ENCODE data around the gene ZNF316. TPM values are rescaled to one million over a fixed set of nuclear protein-coding genes. Genes with fewer than 3 reads are reported as not detected.

ZNF316 gene
- total and polyA plus RNA-seq, 10 of the 15 experiments (the other 5 are each of a cell fraction or from before 2014, with no cell fraction given): 0.03 to 28.9 (median 5.7) TPM

GRCh38 chr7:6589829-6590644 is 47.1 kb upstream of the ZNF316 start, which contains the start of gene INTS15 (continued):
- TF ChIP-seq, protein P1, sequence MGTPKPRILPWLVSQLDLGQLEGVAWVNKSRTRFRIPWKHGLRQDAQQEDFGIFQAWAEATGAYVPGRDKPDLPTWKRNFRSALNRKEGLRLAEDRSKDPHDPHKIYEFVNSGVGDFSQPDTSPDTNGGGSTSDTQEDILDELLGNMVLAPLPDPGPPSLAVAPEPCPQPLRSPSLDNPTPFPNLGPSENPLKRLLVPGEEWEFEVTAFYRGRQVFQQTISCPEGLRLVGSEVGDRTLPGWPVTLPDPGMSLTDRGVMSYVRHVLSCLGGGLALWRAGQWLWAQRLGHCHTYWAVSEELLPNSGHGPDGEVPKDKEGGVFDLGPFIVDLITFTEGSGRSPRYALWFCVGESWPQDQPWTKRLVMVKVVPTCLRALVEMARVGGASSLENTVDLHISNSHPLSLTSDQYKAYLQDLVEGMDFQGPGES (IDR thresholded peaks at IDR 0.05): no peak
- TF ChIP-seq, protein P2, sequence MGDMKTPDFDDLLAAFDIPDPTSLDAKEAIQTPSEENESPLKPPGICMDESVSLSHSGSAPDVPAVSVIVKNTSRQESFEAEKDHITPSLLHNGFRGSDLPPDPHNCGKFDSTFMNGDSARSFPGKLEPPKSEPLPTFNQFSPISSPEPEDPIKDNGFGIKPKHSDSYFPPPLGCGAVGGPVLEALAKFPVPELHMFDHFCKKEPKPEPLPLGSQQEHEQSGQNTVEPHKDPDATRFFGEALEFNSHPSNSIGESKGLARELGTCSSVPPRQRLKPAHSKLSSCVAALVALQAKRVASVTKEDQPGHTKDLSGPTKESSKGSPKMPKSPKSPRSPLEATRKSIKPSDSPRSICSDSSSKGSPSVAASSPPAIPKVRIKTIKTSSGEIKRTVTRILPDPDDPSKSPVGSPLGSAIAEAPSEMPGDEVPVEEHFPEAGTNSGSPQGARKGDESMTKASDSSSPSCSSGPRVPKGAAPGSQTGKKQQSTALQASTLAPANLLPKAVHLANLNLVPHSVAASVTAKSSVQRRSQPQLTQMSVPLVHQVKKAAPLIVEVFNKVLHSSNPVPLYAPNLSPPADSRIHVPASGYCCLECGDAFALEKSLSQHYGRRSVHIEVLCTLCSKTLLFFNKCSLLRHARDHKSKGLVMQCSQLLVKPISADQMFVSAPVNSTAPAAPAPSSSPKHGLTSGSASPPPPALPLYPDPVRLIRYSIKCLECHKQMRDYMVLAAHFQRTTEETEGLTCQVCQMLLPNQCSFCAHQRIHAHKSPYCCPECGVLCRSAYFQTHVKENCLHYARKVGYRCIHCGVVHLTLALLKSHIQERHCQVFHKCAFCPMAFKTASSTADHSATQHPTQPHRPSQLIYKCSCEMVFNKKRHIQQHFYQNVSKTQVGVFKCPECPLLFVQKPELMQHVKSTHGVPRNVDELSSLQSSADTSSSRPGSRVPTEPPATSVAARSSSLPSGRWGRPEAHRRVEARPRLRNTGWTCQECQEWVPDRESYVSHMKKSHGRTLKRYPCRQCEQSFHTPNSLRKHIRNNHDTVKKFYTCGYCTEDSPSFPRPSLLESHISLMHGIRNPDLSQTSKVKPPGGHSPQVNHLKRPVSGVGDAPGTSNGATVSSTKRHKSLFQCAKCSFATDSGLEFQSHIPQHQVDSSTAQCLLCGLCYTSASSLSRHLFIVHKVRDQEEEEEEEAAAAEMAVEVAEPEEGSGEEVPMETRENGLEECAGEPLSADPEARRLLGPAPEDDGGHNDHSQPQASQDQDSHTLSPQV (IDR thresholded peaks at IDR 0.05): peak; percentile 76; the same call in 1 of the 2 replicates
- TF ChIP-seq EGR1 (IDR thresholded peaks at IDR 0.05; ENCODE audit: borderline replicate concordance in 1 of 2, low read depth in 2 of 2, low read length in 2 of 2) (peak in 1 of 2 experiments; percentile 79; a peak in 2 of 3 replicates), TBL1XR1 (IDR thresholded peaks at IDR 0.05; ENCODE audit: low read depth, low read length) (peak; percentile 17; the same call in 1 of the 2 replicates), CHD1 (IDR thresholded peaks at IDR 0.05; ENCODE audit: low read depth, low read length) (no peak), POLR2AphosphoS2 (IDR thresholded peaks at IDR 0.05; ENCODE audit: low read depth, low read length) (peak; percentile 65), E2F4 (IDR thresholded peaks at IDR 0.05; ENCODE audit: low read depth, low read length) (no peak), BRCA1 (IDR thresholded peaks at IDR 0.05; ENCODE audit: low read depth, low read length) (no peak), PML (IDR thresholded peaks at IDR 0.05; ENCODE audit: low read length) (peak; percentile 32; the same call in 1 of the 2 replicates), TAF1 (IDR thresholded peaks at IDR 0.05; ENCODE audit: borderline replicate concordance, low read depth, low read length) (peak; percentile 97), HSF1 (IDR thresholded peaks at IDR 0.05; ENCODE audit: low read depth, low read length) (no peak), EZH2 (IDR thresholded peaks at IDR 0.05; ENCODE audit: borderline replicate concordance, control insufficient read depth, low read depth, low read length) (no peak), MAX (IDR thresholded peaks at IDR 0.05; ENCODE audit: low read depth, low read length) (peak; percentile 51; the same call in 1 of the 2 replicates), SMAD5 (IDR thresholded peaks at IDR 0.05; ENCODE audit: low read depth) (no peak)
- TF ChIP-seq, protein P3, sequence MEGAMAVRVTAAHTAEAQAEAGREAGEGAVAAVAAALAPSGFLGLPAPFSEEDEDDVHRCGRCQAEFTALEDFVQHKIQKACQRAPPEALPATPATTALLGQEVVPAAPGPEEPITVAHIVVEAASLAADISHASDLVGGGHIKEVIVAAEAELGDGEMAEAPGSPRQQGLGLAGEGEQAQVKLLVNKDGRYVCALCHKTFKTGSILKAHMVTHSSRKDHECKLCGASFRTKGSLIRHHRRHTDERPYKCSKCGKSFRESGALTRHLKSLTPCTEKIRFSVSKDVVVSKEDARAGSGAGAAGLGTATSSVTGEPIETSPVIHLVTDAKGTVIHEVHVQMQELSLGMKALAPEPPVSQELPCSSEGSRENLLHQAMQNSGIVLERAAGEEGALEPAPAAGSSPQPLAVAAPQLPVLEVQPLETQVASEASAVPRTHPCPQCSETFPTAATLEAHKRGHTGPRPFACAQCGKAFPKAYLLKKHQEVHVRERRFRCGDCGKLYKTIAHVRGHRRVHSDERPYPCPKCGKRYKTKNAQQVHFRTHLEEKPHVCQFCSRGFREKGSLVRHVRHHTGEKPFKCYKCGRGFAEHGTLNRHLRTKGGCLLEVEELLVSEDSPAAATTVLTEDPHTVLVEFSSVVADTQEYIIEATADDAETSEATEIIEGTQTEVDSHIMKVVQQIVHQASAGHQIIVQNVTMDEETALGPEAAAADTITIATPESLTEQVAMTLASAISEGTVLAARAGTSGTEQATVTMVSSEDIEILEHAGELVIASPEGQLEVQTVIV (IDR thresholded peaks at IDR 0.05; ENCODE audit: borderline replicate concordance, partially characterized antibody): no peak
- TF ChIP-seq, protein P4, sequence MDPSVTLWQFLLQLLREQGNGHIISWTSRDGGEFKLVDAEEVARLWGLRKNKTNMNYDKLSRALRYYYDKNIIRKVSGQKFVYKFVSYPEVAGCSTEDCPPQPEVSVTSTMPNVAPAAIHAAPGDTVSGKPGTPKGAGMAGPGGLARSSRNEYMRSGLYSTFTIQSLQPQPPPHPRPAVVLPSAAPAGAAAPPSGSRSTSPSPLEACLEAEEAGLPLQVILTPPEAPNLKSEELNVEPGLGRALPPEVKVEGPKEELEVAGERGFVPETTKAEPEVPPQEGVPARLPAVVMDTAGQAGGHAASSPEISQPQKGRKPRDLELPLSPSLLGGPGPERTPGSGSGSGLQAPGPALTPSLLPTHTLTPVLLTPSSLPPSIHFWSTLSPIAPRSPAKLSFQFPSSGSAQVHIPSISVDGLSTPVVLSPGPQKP (IDR thresholded peaks at IDR 0.05; ENCODE audit: low read depth, low read length): no peak
